Measurements from ENCODE around the gene C19orf67. TPM values are rescaled to one million over a fixed set of nuclear protein-coding genes. Genes with fewer than 3 reads are reported as not detected.
"Not testable (repeated sequence)": the region's sequence is repeated elsewhere in the genome, so short reads cannot be mapped to it uniquely, and the experiment has no call there.

Gene C19orf67
- total RNA-seq, 2 donors from 2014 or later, result not detected

GRCh38 chr19:14062558-14062855 is 23.1 kb downstream of the C19orf67 start:
- ATAC-seq (no peak), DNase-seq (no peak)
- intact Hi-C loops (cut with DNase I), result no loop called here

GRCh38 chr19:14061751-14062557 is 23.6 kb downstream of the C19orf67 start, which contains the start of gene PALM3:
Gene PALM3 (minus strand): TSS chr19:14062076. CDS start chr19:14061980, 96 bp downstream.
- ATAC-seq (no peak), DNase-seq (no peak)
- intact Hi-C loops (cut with DNase I), result no loop called here

GRCh38 chr19:14061081-14061749 is 24.4 kb downstream of the C19orf67 start:
- intact Hi-C loops (cut with DNase I), result no loop called here
- ATAC-seq, result no peak
- DNase-seq, result no peak

- intact Hi-C loops (cut with DNase I), result no loop called here
- ATAC-seq, result no peak
Observed at GRCh38 chr19:14059652-14060155, 25.9 kb downstream of the C19orf67 start.

GRCh38 chr19:14059093-14059480 is 26.5 kb downstream of the C19orf67 start:
- intact Hi-C loops (cut with DNase I), result no loop called here
- ATAC-seq (no peak), DNase-seq (no peak)

More at GRCh38 chr19:14059652-14060155, 25.9 kb downstream of the C19orf67 start:
- DNase-seq, result no peak

GRCh38 chr19:14058182-14059092 is 27.1 kb downstream of the C19orf67 start:
- intact Hi-C loops (cut with DNase I), result no loop called here
- ATAC-seq (no peak), DNase-seq (no peak)

- DNase-seq (no peak), ATAC-seq (no peak)
- intact Hi-C loops (cut with DNase I), result no loop called here
Observed at GRCh38 chr19:14056741-14057356, 28.7 kb downstream of the C19orf67 start.

GRCh38 chr19:14056069-14056666 is 29.4 kb downstream of the C19orf67 start:
- ATAC-seq (no peak), DNase-seq (no peak)
- intact Hi-C loops (cut with DNase I), result no loop called here

- intact Hi-C loops (cut with DNase I), result no loop called here
- no peak for ATAC-seq
- no peak for DNase-seq
Observed at GRCh38 chr19:14055396-14055795, 30.2 kb downstream of the C19orf67 start.

- DNase-seq (no peak), ATAC-seq (no peak)
- intact Hi-C loops (cut with DNase I), result loop anchor here in 1 of 2 donors (5.0 kb wide), 1 partner anchor 167 kb away; no protein-coding TSS in a partner anchor
Observed at GRCh38 chr19:14054721-14055120, 30.9 kb downstream of the C19orf67 start.

GRCh38 chr19:14054099-14054498 is 31.5 kb downstream of the C19orf67 start:
- ATAC-seq, result no peak
- intact Hi-C loops (cut with DNase I), result loop anchor here in 1 of 2 donors (5.0 kb wide), 1 partner anchor 167 kb away; no protein-coding TSS in a partner anchor
- DNase-seq, result no peak

GRCh38 chr19:14053500-14053899 is 32.1 kb downstream of the C19orf67 start:
- ATAC-seq, result no peak
- intact Hi-C loops (cut with DNase I), result loop anchor here in 1 of 2 donors (5.0 kb wide), 1 partner anchor 166 kb away; no protein-coding TSS in a partner anchor
- no peak for DNase-seq

GRCh38 chr19:14053032-14053431 is 32.6 kb downstream of the C19orf67 start:
- DNase-seq (no peak), ATAC-seq (no peak)
- intact Hi-C loops (cut with DNase I), result loop anchor here in 1 of 2 donors (5.0 kb wide), 1 partner anchor 166 kb away; no protein-coding TSS in a partner anchor

- intact Hi-C loops (cut with DNase I), result loop anchor here in 1 of 2 donors (5.0 kb wide), 1 partner anchor 165 kb away; no protein-coding TSS in a partner anchor
- no peak for ATAC-seq
- DNase-seq, result no peak
Observed at GRCh38 chr19:14052470-14052869, 33.1 kb downstream of the C19orf67 start.

GRCh38 chr19:14051980-14052379 is 33.6 kb downstream of the C19orf67 start:
- intact Hi-C loops (cut with DNase I), result loop anchor here in 1 of 2 donors (5.0 kb wide), 1 partner anchor 165 kb away; no protein-coding TSS in a partner anchor

GRCh38 chr19:14050961-14051360 is 34.6 kb downstream of the C19orf67 start:
- ATAC-seq, DNase-seq: not testable (repeated sequence)
- intact Hi-C loops (cut with DNase I), result loop anchor here in 1 of 2 donors (5.0 kb wide), 1 partner anchor 164 kb away; no protein-coding TSS in a partner anchor

More at GRCh38 chr19:14051980-14052379, 33.6 kb downstream of the C19orf67 start:
- ATAC-seq (no peak), DNase-seq (no peak)

- no peak for DNase-seq
- intact Hi-C loops (cut with DNase I), result loop anchor here in 1 of 2 donors (5.0 kb wide), 1 partner anchor 163 kb away; no protein-coding TSS in a partner anchor
- ATAC-seq, result no peak
Observed at GRCh38 chr19:14050512-14050911, 35.1 kb downstream of the C19orf67 start.

Data from left cardiac atrium (tissue), 4 donors.